Activated T-cell treated with anti-CD3 and anti-CD28 coated beads for 1 hour (primary cell): ENCODE data around the gene PRSS8.
"Not testable (repeated sequence)": the region's sequence is repeated elsewhere in the genome, so short reads cannot be mapped to it uniquely, and the experiment has no call there.

Source experiments
- DNase-seq: peaks from one replicate; pipeline ENCODE4 v3.0.0-alpha.2; 2020; ENCODE audit warnings: low read depth

The PRSS8 gene

GRCh38 chr16:31135535-31136286 lies at the start of gene PRSS8:
TSS of gene PRSS8 (minus strand) at chr16:31135727. CDS start at chr16:31135498, 229 bp downstream.
- DNase-seq, result no peak

- DNase-seq, result no peak
Measured at GRCh38 chr16:31184888-31185287, 49.4 kb upstream of the PRSS8 start.

GRCh38 chr16:31183432-31184428 lies 48.2 kb upstream of the PRSS8 start:
- DNase-seq, result no peak

GRCh38 chr16:31182391-31182790 lies 46.9 kb upstream of the PRSS8 start:
- no peak for DNase-seq

- no peak for DNase-seq
Measured at GRCh38 chr16:31181102-31181830, 45.7 kb upstream of the PRSS8 start.

- DNase-seq, result peak; percentile 90
Measured at GRCh38 chr16:31179747-31180459, 44.4 kb upstream of the PRSS8 start, which contains the start of gene FUS. TSS of gene FUS (plus strand) at chr16:31180139. CDS start at chr16:31180215, 76 bp downstream.

- DNase-seq, result no peak
Measured at GRCh38 chr16:31179219-31179746, 43.8 kb upstream of the PRSS8 start.

GRCh38 chr16:31177136-31177535 lies 41.6 kb upstream of the PRSS8 start:
- DNase-seq, result peak; percentile 38

GRCh38 chr16:31170048-31170447 lies 34.5 kb upstream of the PRSS8 start:
- DNase-seq, result not testable (repeated sequence)

- DNase-seq, result no peak
Measured at GRCh38 chr16:31168848-31169247, 33.3 kb upstream of the PRSS8 start.

- DNase-seq, result no peak
Measured at GRCh38 chr16:31167315-31167714, 31.8 kb upstream of the PRSS8 start.

- no peak for DNase-seq
Measured at GRCh38 chr16:31157136-31157535, 21.6 kb upstream of the PRSS8 start.

- not testable (repeated sequence) for DNase-seq
Measured at GRCh38 chr16:31150976-31151375, 15.4 kb upstream of the PRSS8 start.

GRCh38 chr16:31149894-31150890 lies 14.7 kb upstream of the PRSS8 start, which contains the start of gene PRSS36:
TSS of gene PRSS36 (minus strand) at chr16:31150066. CDS start at chr16:31150035, 31 bp downstream.
- no peak for DNase-seq

GRCh38 chr16:31149332-31149731 lies 13.8 kb upstream of the PRSS8 start:
- no peak for DNase-seq

GRCh38 chr16:31148896-31149295 lies 13.4 kb upstream of the PRSS8 start:
- no peak for DNase-seq

GRCh38 chr16:31148281-31148728 lies 12.8 kb upstream of the PRSS8 start:
- DNase-seq, result no peak

GRCh38 chr16:31147574-31147973 lies 12.0 kb upstream of the PRSS8 start:
- DNase-seq, result no peak

- DNase-seq, result no peak
Measured at GRCh38 chr16:31145398-31145990, 10.0 kb upstream of the PRSS8 start.
